ENCODE measurements around the gene RGR.

Gene RGR

GRCh38 chr10:84244651-84245270 lies at the start of gene RGR:
TSS of gene RGR (plus strand) at chr10:84245053. CDS start at chr10:84245091, 38 bp downstream.
- H3K4me3 ChIP-seq (ENCODE audit: control insufficient read depth, low read depth, low read length) = no peak within 1 kb of the TSS
- no peak for TF ChIP-seq CTCF (conservative IDR thresholded peaks at IDR 0.05; ENCODE audit: control insufficient read depth, insufficient read depth, low read depth, low read length)
- no peak for DNase-seq (ENCODE audit: low read depth)

GRCh38 chr10:84196083-84196482 lies 48.8 kb upstream of the RGR start:
- H3K4me3 ChIP-seq (ENCODE audit: control insufficient read depth, low read depth, low read length) = no peak overlapping the region
- no peak for DNase-seq (ENCODE audit: low read depth)
- TF ChIP-seq CTCF (conservative IDR thresholded peaks at IDR 0.05; ENCODE audit: control insufficient read depth, insufficient read depth, low read depth, low read length) = no peak

- H3K4me3 ChIP-seq (ENCODE audit: control insufficient read depth, low read depth, low read length) = no peak overlapping the region
- no peak for TF ChIP-seq CTCF (conservative IDR thresholded peaks at IDR 0.05; ENCODE audit: control insufficient read depth, insufficient read depth, low read depth, low read length)
- no peak for DNase-seq (ENCODE audit: low read depth)
These were observed 47.9 kb upstream of the RGR start for GRCh38 chr10:84196941-84197340.

- no peak for DNase-seq (ENCODE audit: low read depth)
- TF ChIP-seq CTCF (conservative IDR thresholded peaks at IDR 0.05; ENCODE audit: control insufficient read depth, insufficient read depth, low read depth, low read length) = no peak
These were observed 47.2 kb upstream of the RGR start for GRCh38 chr10:84197643-84198042.

GRCh38 chr10:84198206-84198915 lies 46.5 kb upstream of the RGR start:
- TF ChIP-seq CTCF (conservative IDR thresholded peaks at IDR 0.05; ENCODE audit: control insufficient read depth, insufficient read depth, low read depth, low read length) = no peak
- DNase-seq (ENCODE audit: low read depth) = no peak
- no peak overlapping the region for H3K4me3 ChIP-seq (ENCODE audit: control insufficient read depth, low read depth, low read length)

More at GRCh38 chr10:84197643-84198042, 47.2 kb upstream of the RGR start:
- H3K4me3 ChIP-seq (ENCODE audit: control insufficient read depth, low read depth, low read length) = no peak overlapping the region

- no peak overlapping the region for H3K4me3 ChIP-seq (ENCODE audit: control insufficient read depth, low read depth, low read length)
- no peak for DNase-seq (ENCODE audit: low read depth)
- no peak for TF ChIP-seq CTCF (conservative IDR thresholded peaks at IDR 0.05; ENCODE audit: control insufficient read depth, insufficient read depth, low read depth, low read length)
These were observed 44.2 kb upstream of the RGR start for GRCh38 chr10:84200537-84201243.

All from fibroblast of mammary gland (primary cell).